Transverse colon (tissue), 3 donors: ENCODE results near the gene VGF.

Experiments
- CTCF ChIP-seq, 5 experiments: fragments of 200-600 bp in 3 of 5; fragments of 450-650 bp in 2 of 5; sonication (generic) in 3 of 5; IDR thresholded peaks; 1 replicate in 2 of 5; 2 replicates in 3 of 5; pipeline ENCODE4 v1.5.1; 2016 to 2017; ENCODE audit warnings: antibody characterized with exemption in 5 of 5, inconsistent platforms in 3 of 5, mild to moderate bottlenecking in 2 of 5, moderate library complexity in 1 of 5
- POLR2A ChIP-seq: fragments of 450-650 bp; IDR thresholded peaks from one replicate; pipeline ENCODE4 v1.6.1; 2016; ENCODE audit warnings: antibody characterized with exemption, mild to moderate bottlenecking, moderate library complexity

GRCh38 chr7:101156277-101156676 is 9.1 kb downstream of the VGF start:
- no peak for TF ChIP-seq CTCF (IDR thresholded peaks at IDR 0.05)
- no peak for TF ChIP-seq POLR2A
